GM19328 (cell line): ENCODE measurements around the gene IDS.

Experiments
- ATAC-seq: cut with Tn5 transposase; IDR thresholded peaks from one replicate; pipeline ENCODE4 v1.9.1; 2021; ENCODE audit warnings: mild to moderate bottlenecking, moderate library complexity; ENCODE audit not compliant: unreplicated experiment

Gene IDS

GRCh38 chrX:149462849-149463248 is 42.3 kb downstream of the IDS start:
- no peak for ATAC-seq

DNA sequence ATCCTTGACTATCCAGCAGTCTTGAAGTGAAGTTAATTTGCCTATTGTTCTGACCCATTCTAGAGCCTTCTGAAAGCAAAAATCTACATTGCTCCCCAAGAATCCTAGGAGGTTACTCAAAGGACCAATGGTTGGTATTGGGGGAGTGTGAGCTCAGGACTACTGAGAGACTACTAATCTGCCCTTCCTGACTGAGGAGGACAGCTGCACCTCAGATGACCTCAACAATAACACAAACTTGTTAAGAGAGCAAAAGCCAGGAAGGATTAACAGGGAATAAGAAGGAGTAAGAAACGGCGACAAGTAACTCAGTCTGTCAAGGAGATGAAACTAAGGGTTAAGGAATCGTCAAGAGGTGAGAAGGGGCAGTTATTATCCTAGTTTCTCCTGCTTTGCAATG is 43.4 kb downstream of the IDS start:
- no peak for ATAC-seq

GRCh38 chrX:149458586-149458985 is 46.5 kb downstream of the IDS start:
- ATAC-seq: no peak

DNA sequence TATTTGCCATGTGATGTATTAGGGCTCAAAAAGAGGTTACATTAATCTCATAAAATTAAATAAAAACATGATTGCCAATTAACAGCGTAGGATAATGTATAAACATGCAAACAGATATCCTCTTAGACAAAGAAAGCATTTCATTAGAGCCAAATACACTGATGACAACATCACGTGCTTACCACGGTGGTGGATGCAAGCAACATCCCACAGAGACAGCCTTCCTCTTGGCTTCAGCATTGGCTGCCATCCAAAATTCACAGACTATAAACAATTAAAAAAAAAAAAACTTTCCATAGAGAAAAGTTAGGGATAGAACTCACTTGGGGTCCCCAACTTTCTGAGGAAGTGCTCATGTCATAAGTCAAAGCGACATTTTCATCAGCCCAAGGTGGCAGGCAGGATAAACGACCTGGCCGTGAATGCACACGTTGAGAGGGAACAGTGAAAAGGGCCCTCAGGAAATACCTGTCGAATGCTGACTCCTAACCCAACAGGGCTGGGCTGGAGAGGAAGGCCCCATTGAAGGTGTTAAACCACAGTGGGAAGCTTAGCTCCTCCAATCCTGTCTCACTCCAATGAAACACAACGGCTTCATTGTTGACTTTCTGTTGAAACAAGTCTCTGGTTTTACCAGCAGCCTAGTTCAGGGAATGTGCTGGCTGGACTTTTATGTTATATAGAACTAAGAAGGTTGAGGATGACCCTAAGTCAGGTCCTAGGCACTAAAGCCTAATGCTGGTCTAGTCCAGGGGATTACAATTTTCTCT is 48.4 kb downstream of the IDS start:
- ATAC-seq: no peak

DNA sequence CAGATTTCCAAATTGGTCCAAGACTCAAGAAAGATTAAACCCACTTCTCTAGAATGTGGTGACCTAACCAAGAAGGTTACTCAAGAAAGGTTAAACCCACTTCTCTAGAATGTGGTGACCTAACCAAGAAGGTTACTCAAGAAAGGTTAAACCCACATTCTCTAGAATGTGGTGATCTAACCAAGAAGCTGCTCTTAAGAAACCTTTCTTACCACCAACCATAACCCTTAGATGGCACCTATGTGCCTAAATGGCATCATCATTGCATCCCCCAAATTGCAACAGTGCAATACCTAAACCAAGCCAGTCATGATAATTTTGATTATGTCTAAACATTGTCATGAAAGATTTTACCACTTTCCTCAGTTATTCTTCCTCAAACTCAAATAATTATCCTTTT is 49.2 kb downstream of the IDS start:
- ATAC-seq: no peak

DNA sequence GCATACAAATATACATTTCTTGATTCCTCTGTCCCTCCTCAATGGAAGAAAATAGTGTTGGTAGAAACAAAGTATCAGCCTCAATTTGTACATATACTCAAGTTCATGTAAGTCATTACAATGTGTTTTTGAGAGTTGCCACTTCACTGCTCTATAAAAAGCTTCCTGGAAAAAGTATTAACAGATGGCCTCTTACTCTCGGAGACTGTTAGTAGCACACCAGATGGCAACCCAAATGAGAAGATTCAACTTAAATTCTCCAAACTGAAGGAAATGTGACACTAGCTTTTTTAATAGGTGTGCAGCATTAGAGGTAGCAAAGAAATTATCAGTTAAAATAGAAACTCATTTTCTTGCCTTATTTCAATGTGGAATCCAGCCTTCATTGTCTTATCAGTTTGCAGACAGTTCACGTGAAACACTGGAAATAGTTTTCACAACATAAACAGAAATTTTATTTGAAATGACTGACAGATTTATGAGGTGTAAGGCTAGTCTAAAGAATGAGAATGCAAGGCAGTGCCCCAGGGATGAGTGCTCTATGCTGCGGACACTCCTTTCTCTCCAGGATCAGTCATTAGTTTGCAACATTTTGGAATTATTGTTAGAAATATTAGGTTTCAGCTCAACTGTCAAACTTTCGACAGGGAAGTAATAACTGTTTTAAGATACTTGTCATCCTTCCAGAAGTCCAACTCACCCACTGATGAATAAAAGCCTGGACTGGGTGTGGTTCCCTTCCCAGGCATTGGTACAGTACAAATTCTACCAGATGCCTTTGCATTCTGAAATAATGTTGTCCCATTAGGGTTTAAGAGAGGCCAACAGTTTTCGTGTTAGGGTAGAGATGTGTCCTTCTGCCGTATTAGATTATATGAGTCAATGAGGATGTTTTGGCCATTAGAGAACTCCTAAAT is 50.9 kb downstream of the IDS start:
- no peak for ATAC-seq

DNA sequence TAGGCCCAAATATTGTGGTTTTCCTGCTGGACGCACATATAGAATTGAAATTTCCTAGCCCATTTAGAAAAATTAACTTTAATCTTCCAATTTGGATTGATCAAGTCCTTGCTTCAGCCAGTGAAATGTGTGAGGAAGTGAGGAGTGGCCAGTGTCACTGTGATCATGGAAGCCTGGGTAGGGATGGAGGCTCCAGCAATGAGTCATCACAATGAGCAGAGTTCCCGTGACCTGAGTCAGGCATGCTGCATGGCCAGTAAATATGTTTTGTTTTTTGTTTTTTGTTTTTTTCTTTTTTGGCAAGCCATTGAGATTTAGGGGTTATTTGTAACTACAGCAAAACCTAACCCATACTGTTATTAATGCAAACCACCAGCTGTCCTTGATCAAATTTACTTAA is 52.1 kb downstream of the IDS start:
- no peak for ATAC-seq

GRCh38 chrX:149433451-149433850 is 71.7 kb downstream of the IDS start:
- ATAC-seq: no peak

DNA sequence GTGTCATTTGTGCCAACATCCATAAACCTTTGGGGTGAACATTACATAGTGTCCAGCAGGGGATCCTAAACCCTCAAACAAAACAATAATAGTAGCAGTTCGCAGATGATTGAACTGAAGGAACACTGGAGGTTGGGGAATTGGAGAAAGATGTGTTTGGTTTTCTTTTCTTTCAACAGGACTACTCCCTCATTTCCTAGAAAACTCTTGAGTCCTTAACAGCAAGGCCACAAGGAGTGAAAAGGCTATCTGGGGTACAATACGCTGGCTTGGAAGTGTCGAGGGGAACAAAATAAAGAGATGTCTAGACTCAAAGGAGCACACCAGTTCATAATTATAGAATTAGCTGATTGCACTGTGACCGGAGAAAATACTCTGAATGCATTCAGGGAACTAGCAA is 72.1 kb downstream of the IDS start:
- ATAC-seq: no peak
